SK-N-SH treated with all-trans-retinoic acid at 6 μM for 48 hours (cell line): ENCODE data around the gene DAGLB.
"Not testable (repeated sequence)": the region's sequence is repeated elsewhere in the genome, so short reads cannot be mapped to it uniquely, and the experiment has no call there.

Source experiments
- ATAC-seq: fragments of 200-7000 bp; cut with Tn5 transposase; 3 replicates; pipeline ENCODE4 v1.9.1; 2020; ENCODE audit warnings: mild to moderate bottlenecking, moderate library complexity
- ARNTL ChIP-seq: fragments of 450-650 bp; formaldehyde crosslinking; IDR thresholded peaks from 2 replicates; pipeline ENCODE4 v1.5.0; 2020; ENCODE audit warnings: low read depth, mild to moderate bottlenecking, moderate library complexity, borderline replicate concordance
- BACH2 ChIP-seq: fragments of 250-450 bp; sonication (Bioruptor Pico); IDR thresholded peaks from 2 replicates; pipeline ENCODE4 v1.9.0; 2021; ENCODE audit warnings: mild to moderate bottlenecking, borderline replicate concordance
- CSDC2 ChIP-seq: fragments of 250-450 bp; sonication (Bioruptor Pico); IDR thresholded peaks from 2 replicates; pipeline ENCODE4 v1.5.0; 2020; ENCODE audit warnings: mild to moderate bottlenecking, moderate library complexity
- ESRRG ChIP-seq: fragments of 250-450 bp; sonication (Bioruptor Pico); IDR thresholded peaks from 2 replicates; pipeline ENCODE4 v1.6.1; 2021; ENCODE audit warnings: mild to moderate bottlenecking
- GLIS3 ChIP-seq: fragments of 250-450 bp; sonication (Bioruptor Pico); IDR thresholded peaks from 2 replicates; pipeline ENCODE4 v1.5.0; 2020; ENCODE audit warnings: mild to moderate bottlenecking, moderate library complexity
- OSR1 ChIP-seq: fragments of 250-450 bp; sonication (Bioruptor Pico); IDR thresholded peaks from 2 replicates; pipeline ENCODE4 v1.8.0; 2022; ENCODE audit warnings: moderate library complexity, mild to moderate bottlenecking, inconsistent platforms
- RARB ChIP-seq: fragments of 250-450 bp; sonication (Bioruptor Pico); IDR thresholded peaks from 2 replicates; pipeline ENCODE4 v1.8.0; 2021; ENCODE audit warnings: mild to moderate bottlenecking, moderate library complexity
- SNAI2 ChIP-seq: fragments of 250-450 bp; sonication (Bioruptor Pico); IDR thresholded peaks from 2 replicates; pipeline ENCODE4 v1.5.0; 2020; ENCODE audit warnings: mild to moderate bottlenecking, moderate library complexity
- TCF4 ChIP-seq: fragments of 250-450 bp; sonication (Bioruptor Pico); IDR thresholded peaks from 2 replicates; pipeline ENCODE4 v1.8.0; 2021; ENCODE audit warnings: mild to moderate bottlenecking, moderate library complexity, borderline replicate concordance
- TOX ChIP-seq: fragments of 250-450 bp; sonication (Bioruptor Pico); IDR thresholded peaks from 2 replicates; pipeline ENCODE4 v1.8.0; 2021; ENCODE audit warnings: mild to moderate bottlenecking, moderate library complexity, borderline replicate concordance
- ZC3H10 ChIP-seq: fragments of 250-450 bp; sonication (Bioruptor Pico); IDR thresholded peaks from 2 replicates; pipeline ENCODE4 v1.5.1; 2021; ENCODE audit warnings: mild to moderate bottlenecking, moderate library complexity
- ZFP3 ChIP-seq: fragments of 250-450 bp; sonication (Bioruptor Pico); IDR thresholded peaks from 2 replicates; pipeline ENCODE4 v1.5.0; 2020; ENCODE audit warnings: mild to moderate bottlenecking, moderate library complexity
- ZFP30 ChIP-seq: fragments of 450-650 bp; formaldehyde crosslinking; IDR thresholded peaks from 2 replicates; pipeline ENCODE4 v1.5.0; 2022; ENCODE audit warnings: mild to moderate bottlenecking, moderate library complexity
- ZNF565 ChIP-seq: fragments of 450-650 bp; formaldehyde crosslinking; conservative IDR thresholded peaks from 2 replicates; pipeline ENCODE4 v1.5.0; 2020; ENCODE audit warnings: low read depth, mild to moderate bottlenecking, moderate library complexity
- ZNF70 ChIP-seq: fragments of 450-650 bp; formaldehyde crosslinking; IDR thresholded peaks from 2 replicates; pipeline ENCODE4 v1.5.0; 2020; ENCODE audit warnings: mild to moderate bottlenecking, moderate library complexity
- ZNF8 ChIP-seq: fragments of 450-650 bp; formaldehyde crosslinking; IDR thresholded peaks from 2 replicates; pipeline ENCODE4 v1.5.0; 2020; ENCODE audit warnings: mild to moderate bottlenecking, moderate library complexity
- TF ChIP-seq, protein P1 (sequence below): fragments of 250-450 bp; sonication (Bioruptor Pico); IDR thresholded peaks from 2 replicates; pipeline ENCODE4 v1.8.0; 2020; ENCODE audit warnings: mild to moderate bottlenecking, moderate library complexity, borderline replicate concordance
- TF ChIP-seq, protein P2 (sequence below): fragments of 250-450 bp; sonication (Bioruptor Pico); IDR thresholded peaks from 2 replicates; pipeline ENCODE4 v1.5.1; 2021; ENCODE audit warnings: mild to moderate bottlenecking, moderate library complexity
- TF ChIP-seq, protein P3 (sequence below): fragments of 250-450 bp; sonication (Bioruptor Pico); IDR thresholded peaks from 2 replicates; pipeline ENCODE4 v1.8.0; 2021; ENCODE audit warnings: low read depth, mild to moderate bottlenecking, moderate library complexity, borderline replicate concordance
- TF ChIP-seq, protein P4 (sequence below): fragments of 250-450 bp; sonication (Bioruptor Pico); IDR thresholded peaks from 2 replicates; pipeline ENCODE4 v1.5.0; 2020; ENCODE audit warnings: mild to moderate bottlenecking, moderate library complexity
- TF ChIP-seq, protein P5 (sequence below): fragments of 250-450 bp; sonication (Bioruptor Pico); IDR thresholded peaks from 2 replicates; pipeline ENCODE4 v1.5.1; 2020; ENCODE audit warnings: low read depth, mild to moderate bottlenecking, moderate library complexity

DAGLB gene

DNA sequence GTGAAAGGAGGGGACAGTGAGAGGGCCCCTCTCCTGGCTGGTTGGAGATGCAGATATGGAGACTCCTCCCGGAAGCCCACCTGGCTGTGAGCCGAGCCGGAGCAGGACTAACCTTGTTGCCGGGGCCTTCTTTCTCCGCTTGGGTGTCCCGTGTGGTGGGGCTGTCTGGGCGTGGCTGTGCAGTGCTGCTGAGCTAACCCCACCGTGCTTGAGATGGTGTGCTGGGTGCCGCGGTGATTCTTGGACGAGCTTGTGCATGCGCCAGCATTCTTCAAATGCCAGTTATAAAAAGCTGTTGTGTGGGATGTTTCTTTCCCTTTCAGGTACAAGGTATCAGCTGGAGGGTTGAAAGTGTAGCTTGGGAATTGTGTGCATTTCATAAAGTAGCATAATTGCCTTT is 48.8 kb downstream of the DAGLB start:
- ATAC-seq = peak; percentile 46
- TF ChIP-seq ZNF70 (CRISPR knock-in tag) = no peak

DNA sequence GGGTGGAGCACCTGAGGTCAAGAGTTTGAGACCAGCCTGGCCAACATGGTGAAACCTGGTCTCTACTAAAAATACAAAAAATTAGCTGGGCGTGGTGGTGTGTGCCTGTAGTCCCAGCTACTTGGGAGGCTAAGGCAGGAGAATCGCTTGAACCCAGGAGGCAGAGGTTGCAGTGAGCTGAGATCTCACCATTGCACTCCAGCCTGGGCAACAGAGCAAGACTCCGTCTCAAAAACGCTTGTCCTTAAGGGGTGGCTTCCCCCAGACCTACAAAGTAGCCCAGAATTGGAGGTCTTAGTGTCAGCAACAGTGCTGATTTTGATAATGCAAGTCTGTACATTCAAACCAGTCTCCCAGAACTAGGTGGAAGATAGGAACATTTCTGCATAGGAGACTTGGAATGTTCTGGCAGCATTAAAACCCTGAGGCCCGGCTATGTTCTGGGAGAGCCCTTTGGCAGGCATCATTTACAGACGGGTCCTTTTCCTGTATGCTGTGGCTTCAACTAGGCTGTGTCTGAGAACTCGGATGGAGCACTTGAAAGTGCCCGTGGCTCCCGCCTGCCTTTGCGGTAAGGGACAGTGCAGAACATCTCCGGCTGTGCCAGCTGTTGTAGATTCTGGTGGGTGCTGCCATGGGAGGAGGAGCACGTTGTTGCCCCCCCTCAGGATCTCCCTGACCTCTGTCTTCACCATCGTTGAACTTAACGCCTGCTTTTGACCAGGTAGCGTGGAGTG is 49.8 kb downstream of the DAGLB start:
- not testable (repeated sequence) for ATAC-seq

DNA sequence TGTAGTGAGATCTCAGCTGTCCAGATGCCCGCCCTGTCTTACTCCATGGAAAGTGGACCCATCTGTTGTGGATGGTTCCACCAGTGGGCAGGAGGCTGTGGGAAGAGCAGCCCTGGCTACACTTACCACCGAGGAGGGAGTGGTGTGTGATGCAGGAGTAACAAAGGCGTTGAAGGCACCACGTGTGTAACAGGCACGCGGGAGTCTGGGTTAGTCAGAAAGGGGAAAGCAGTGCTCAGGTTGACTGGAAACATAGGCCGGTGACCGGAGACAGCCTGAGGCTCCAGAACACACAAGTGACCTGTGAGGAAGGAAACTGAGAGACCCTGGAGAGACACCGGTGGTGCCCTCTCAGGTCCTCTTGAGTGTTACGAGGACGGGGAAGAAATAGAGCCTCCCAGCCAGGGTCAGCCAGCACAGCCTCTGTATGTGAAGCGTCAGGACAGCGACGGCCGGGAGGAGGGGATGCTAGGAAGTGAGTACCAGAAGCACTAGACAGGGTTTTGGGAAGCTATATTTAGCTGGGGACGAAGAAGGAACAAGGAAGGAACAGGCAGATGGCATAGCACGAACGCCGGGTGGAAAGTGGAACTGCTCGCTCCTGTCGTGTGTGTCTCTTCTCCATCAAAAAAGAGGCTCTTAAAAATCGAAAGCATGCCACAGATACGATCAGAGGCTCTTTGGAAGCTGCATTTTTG is 51.7 kb downstream of the DAGLB start:
- ATAC-seq = no peak
- TF ChIP-seq ARNTL (CRISPR knock-in tag) (no peak), SNAI2 (no peak), ZNF565 (CRISPR knock-in tag) (no peak), GLIS3 (CRISPR knock-in tag) (no peak), TOX (no peak), ZC3H10 (CRISPR knock-in tag) (no peak), ZFP30 (CRISPR knock-in tag) (no peak), ZFP3 (CRISPR knock-in tag) (no peak), ESRRG (CRISPR knock-in tag) (no peak), RARB (CRISPR knock-in tag) (no peak), BACH2 (no peak), CSDC2 (CRISPR knock-in tag) (no peak), ZNF8 (no peak), OSR1 (CRISPR knock-in tag) (no peak), TCF4 (CRISPR knock-in tag) (no peak)
- TF ChIP-seq, protein P1, sequence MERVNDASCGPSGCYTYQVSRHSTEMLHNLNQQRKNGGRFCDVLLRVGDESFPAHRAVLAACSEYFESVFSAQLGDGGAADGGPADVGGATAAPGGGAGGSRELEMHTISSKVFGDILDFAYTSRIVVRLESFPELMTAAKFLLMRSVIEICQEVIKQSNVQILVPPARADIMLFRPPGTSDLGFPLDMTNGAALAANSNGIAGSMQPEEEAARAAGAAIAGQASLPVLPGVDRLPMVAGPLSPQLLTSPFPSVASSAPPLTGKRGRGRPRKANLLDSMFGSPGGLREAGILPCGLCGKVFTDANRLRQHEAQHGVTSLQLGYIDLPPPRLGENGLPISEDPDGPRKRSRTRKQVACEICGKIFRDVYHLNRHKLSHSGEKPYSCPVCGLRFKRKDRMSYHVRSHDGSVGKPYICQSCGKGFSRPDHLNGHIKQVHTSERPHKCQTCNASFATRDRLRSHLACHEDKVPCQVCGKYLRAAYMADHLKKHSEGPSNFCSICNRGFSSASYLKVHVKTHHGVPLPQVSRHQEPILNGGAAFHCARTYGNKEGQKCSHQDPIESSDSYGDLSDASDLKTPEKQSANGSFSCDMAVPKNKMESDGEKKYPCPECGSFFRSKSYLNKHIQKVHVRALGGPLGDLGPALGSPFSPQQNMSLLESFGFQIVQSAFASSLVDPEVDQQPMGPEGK (CRISPR knock-in tag) = no peak
- TF ChIP-seq, protein P2, sequence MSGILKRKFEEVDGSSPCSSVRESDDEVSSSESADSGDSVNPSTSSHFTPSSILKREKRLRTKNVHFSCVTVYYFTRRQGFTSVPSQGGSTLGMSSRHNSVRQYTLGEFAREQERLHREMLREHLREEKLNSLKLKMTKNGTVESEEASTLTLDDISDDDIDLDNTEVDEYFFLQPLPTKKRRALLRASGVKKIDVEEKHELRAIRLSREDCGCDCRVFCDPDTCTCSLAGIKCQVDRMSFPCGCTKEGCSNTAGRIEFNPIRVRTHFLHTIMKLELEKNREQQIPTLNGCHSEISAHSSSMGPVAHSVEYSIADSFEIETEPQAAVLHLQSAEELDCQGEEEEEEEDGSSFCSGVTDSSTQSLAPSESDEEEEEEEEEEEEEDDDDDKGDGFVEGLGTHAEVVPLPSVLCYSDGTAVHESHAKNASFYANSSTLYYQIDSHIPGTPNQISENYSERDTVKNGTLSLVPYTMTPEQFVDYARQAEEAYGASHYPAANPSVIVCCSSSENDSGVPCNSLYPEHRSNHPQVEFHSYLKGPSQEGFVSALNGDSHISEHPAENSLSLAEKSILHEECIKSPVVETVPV (CRISPR knock-in tag) = no peak
- TF ChIP-seq, protein P3, sequence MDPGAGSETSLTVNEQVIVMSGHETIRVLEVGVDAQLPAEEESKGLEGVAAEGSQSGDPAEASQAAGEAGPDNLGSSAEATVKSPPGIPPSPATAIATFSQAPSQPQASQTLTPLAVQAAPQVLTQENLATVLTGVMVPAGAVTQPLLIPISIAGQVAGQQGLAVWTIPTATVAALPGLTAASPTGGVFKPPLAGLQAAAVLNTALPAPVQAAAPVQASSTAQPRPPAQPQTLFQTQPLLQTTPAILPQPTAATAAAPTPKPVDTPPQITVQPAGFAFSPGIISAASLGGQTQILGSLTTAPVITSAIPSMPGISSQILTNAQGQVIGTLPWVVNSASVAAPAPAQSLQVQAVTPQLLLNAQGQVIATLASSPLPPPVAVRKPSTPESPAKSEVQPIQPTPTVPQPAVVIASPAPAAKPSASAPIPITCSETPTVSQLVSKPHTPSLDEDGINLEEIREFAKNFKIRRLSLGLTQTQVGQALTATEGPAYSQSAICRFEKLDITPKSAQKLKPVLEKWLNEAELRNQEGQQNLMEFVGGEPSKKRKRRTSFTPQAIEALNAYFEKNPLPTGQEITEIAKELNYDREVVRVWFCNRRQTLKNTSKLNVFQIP (CRISPR knock-in tag) = no peak
- TF ChIP-seq, protein P4, sequence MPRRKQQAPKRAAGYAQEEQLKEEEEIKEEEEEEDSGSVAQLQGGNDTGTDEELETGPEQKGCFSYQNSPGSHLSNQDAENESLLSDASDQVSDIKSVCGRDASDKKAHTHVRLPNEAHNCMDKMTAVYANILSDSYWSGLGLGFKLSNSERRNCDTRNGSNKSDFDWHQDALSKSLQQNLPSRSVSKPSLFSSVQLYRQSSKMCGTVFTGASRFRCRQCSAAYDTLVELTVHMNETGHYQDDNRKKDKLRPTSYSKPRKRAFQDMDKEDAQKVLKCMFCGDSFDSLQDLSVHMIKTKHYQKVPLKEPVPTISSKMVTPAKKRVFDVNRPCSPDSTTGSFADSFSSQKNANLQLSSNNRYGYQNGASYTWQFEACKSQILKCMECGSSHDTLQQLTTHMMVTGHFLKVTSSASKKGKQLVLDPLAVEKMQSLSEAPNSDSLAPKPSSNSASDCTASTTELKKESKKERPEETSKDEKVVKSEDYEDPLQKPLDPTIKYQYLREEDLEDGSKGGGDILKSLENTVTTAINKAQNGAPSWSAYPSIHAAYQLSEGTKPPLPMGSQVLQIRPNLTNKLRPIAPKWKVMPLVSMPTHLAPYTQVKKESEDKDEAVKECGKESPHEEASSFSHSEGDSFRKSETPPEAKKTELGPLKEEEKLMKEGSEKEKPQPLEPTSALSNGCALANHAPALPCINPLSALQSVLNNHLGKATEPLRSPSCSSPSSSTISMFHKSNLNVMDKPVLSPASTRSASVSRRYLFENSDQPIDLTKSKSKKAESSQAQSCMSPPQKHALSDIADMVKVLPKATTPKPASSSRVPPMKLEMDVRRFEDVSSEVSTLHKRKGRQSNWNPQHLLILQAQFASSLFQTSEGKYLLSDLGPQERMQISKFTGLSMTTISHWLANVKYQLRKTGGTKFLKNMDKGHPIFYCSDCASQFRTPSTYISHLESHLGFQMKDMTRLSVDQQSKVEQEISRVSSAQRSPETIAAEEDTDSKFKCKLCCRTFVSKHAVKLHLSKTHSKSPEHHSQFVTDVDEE (CRISPR knock-in tag) = no peak
- TF ChIP-seq, protein P5, sequence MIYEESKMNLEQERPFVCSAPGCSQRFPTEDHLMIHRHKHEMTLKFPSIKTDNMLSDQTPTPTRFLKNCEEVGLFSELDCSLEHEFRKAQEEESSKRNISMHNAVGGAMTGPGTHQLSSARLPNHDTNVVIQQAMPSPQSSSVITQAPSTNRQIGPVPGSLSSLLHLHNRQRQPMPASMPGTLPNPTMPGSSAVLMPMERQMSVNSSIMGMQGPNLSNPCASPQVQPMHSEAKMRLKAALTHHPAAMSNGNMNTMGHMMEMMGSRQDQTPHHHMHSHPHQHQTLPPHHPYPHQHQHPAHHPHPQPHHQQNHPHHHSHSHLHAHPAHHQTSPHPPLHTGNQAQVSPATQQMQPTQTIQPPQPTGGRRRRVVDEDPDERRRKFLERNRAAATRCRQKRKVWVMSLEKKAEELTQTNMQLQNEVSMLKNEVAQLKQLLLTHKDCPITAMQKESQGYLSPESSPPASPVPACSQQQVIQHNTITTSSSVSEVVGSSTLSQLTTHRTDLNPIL = no peak
